OCI-LY7 (cell line): ENCODE measurements around the gene ART1. TPM values are rescaled to one million over a fixed set of nuclear protein-coding genes. Genes with fewer than 3 reads are reported as not detected.

Experiments used
- BruUV-seq: library from RNA; stranded (reverse); fragments of 400-500 nt; replicated peaks from 2 replicates; lab custom pipeline; 2021; lab: Mats Ljungman, UMichigan
- CTCF ChIA-PET: fragments of 300-600 bp; sonication (Branson Sonifier 250); formaldehyde crosslinking; loops from one replicate; lab custom pipeline; 2022; ENCODE audit warnings: antibody characterized with exemption; ENCODE audit not compliant: unreplicated experiment; lab: Charles Lee
- POLR2A ChIA-PET: fragments of 300-600 bp; sonication (Branson Sonifier 250); formaldehyde crosslinking; loops from one replicate; lab custom pipeline; 2022; ENCODE audit warnings: antibody characterized with exemption; lab: Charles Lee
- DNase-seq: peaks from one replicate; pipeline ENCODE4 v3.0.0-alpha.2; 2015; ENCODE audit warnings: low spot score
- H2AFZ ChIP-seq: fragments of 200-600 bp; sonication (generic), shearing (Covaris generic); 2 replicates; pipeline ENCODE4 v1.6.1; 2014; ENCODE audit warnings: mild to moderate bottlenecking, antibody characterized with exemption, low read length, moderate library complexity
- H3K27ac ChIP-seq: fragments of 200-600 bp; sonication (generic); 2 replicates; pipeline ENCODE4 v1.5.1; 2014; ENCODE audit warnings: mixed run types, low read depth, mild to moderate bottlenecking, moderate library complexity, low read length, inconsistent platforms; ENCODE audit not compliant: poor library complexity, severe bottlenecking
- H3K36me3 ChIP-seq: fragments of 200-600 bp; sonication (generic); 2 replicates; pipeline ENCODE4 v1.6.1; 2014; ENCODE audit warnings: mild to moderate bottlenecking, antibody characterized with exemption, low read length, moderate library complexity, mixed read lengths; ENCODE audit not compliant: insufficient read depth
- H3K4me1 ChIP-seq: fragments of 200-600 bp; sonication (generic); 2 replicates; pipeline ENCODE4 v1.5.1; 2014; ENCODE audit warnings: mild to moderate bottlenecking, low read length; ENCODE audit not compliant: insufficient read depth, poor library complexity, severe bottlenecking
- H3K4me2 ChIP-seq: fragments of 200-600 bp; sonication (generic); 2 replicates; pipeline ENCODE4 v1.6.1; 2014; ENCODE audit warnings: mild to moderate bottlenecking, low read length
- H3K4me3 ChIP-seq: fragments of 200-600 bp; sonication (generic); 2 replicates; pipeline ENCODE4 v1.5.1; 2014; ENCODE audit warnings: mild to moderate bottlenecking, low read depth, low read length; ENCODE audit not compliant: poor library complexity, severe bottlenecking
- H3K79me2 ChIP-seq: fragments of 200-600 bp; sonication (generic); 2 replicates; pipeline ENCODE4 v1.6.1; 2016; ENCODE audit warnings: low read depth, mild to moderate bottlenecking, low read length, moderate library complexity, mixed read lengths; ENCODE audit not compliant: insufficient read depth
- H3K9me2 ChIP-seq: fragments of 200-600 bp; sonication (generic); 2 replicates; pipeline ENCODE4 v1.6.1; 2016; ENCODE audit warnings: mild to moderate bottlenecking, low read length, mixed read lengths; ENCODE audit not compliant: insufficient read depth
- H3K9me3 ChIP-seq: fragments of 200-600 bp; sonication (generic); 2 replicates; pipeline ENCODE4 v1.6.1; 2014; ENCODE audit warnings: mild to moderate bottlenecking, mixed run types, low read length, mixed read lengths
- H4K20me1 ChIP-seq: fragments of 200-600 bp; sonication (generic); 2 replicates; pipeline ENCODE4 v1.6.1; 2014; ENCODE audit warnings: mild to moderate bottlenecking, antibody characterized with exemption, low read length, moderate library complexity, mixed read lengths; ENCODE audit not compliant: insufficient read depth
- EZH2phosphoT487 ChIP-seq: fragments of 200-600 bp; sonication (generic); IDR thresholded peaks from 2 replicates; pipeline ENCODE4 v1.6.1; 2018; ENCODE audit warnings: low read depth, borderline replicate concordance, mild to moderate bottlenecking, mixed run types, antibody characterized with exemption, low read length, moderate library complexity, mixed read lengths
- intact Hi-C: fragments of 100-400 bp; cut with micrococcal nuclease; formaldehyde crosslinking; loops from one replicate; pipeline ENCODE4 v1.10.0; 2022; ENCODE audit not compliant: unreplicated experiment
- total RNA-seq, 2 experiments: library from RNA; depleted of rRNA in 1 of 2; stranded (reverse); fragments of >200 nt in 1 of 2; shearing (Covaris generic) in 1 of 2; gene quantifications; 2 replicates each; pipeline ENCODE4 v1.2.3, GENCODE V29; 2014 to 2022
- TF ChIP-seq, protein P1 (sequence below): fragments of 200-600 bp; sonication (generic); conservative IDR thresholded peaks from 2 replicates; pipeline ENCODE4 v1.5.1; 2014; ENCODE audit warnings: mild to moderate bottlenecking, antibody characterized with exemption, low read length, moderate library complexity, mixed read lengths

ART1 gene
- total RNA-seq, 2 experiments from 2014 or later = not detected

- no peaks in the 10 kb centered on the region for H3K4me1 ChIP-seq
These were observed 14.9 kb downstream of the ART1 start for GRCh38 chr11:3659595-3660515.

GRCh38 chr11:3660960-3661359 is 16.0 kb downstream of the ART1 start:
- no peak overlapping the region for H2AFZ ChIP-seq
- no TSS peak for BruUV-seq
- no peak overlapping the region for H3K4me3 ChIP-seq
- H3K4me2 ChIP-seq = no peak overlapping the region
- no peaks in the 10 kb centered on the region for H4K20me1 ChIP-seq
- no peaks in the 10 kb centered on the region for H3K9me3 ChIP-seq
- H3K9me2 ChIP-seq = no peaks in the 10 kb centered on the region
- H3K79me2 ChIP-seq = no peaks in the 10 kb centered on the region
- TF ChIP-seq, protein P1, sequence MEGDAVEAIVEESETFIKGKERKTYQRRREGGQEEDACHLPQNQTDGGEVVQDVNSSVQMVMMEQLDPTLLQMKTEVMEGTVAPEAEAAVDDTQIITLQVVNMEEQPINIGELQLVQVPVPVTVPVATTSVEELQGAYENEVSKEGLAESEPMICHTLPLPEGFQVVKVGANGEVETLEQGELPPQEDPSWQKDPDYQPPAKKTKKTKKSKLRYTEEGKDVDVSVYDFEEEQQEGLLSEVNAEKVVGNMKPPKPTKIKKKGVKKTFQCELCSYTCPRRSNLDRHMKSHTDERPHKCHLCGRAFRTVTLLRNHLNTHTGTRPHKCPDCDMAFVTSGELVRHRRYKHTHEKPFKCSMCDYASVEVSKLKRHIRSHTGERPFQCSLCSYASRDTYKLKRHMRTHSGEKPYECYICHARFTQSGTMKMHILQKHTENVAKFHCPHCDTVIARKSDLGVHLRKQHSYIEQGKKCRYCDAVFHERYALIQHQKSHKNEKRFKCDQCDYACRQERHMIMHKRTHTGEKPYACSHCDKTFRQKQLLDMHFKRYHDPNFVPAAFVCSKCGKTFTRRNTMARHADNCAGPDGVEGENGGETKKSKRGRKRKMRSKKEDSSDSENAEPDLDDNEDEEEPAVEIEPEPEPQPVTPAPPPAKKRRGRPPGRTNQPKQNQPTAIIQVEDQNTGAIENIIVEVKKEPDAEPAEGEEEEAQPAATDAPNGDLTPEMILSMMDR = no peak
- no peak for TF ChIP-seq EZH2phosphoT487
- no peaks in the 10 kb centered on the region for H3K4me1 ChIP-seq
- H3K36me3 ChIP-seq = peaks cover 7% of the 10 kb centered on the region; the same call in 1 of the 2 replicates
- H3K27ac ChIP-seq = no peak overlapping the region
- CTCF ChIA-PET = no interaction called here
- POLR2A ChIA-PET = no interaction called here
- intact Hi-C loops = no loop called here
- DNase-seq = no peak

More at GRCh38 chr11:3659595-3660515, 14.9 kb downstream of the ART1 start:
- intact Hi-C loops = no loop called here
- Histone ChIP-seq H3K4me2 (no peak overlapping the region), H2AFZ (no peak overlapping the region), H3K9me2 (no peaks in the 10 kb centered on the region), H3K27ac (no peak overlapping the region), H3K79me2 (no peaks in the 10 kb centered on the region), H3K36me3 (0 out of 2 replicates have a peak, but pooled peaks cover 3% of the 10 kb centered on the region), H3K4me3 (no peak overlapping the region), H3K9me3 (no peaks in the 10 kb centered on the region), H4K20me1 (no peaks in the 10 kb centered on the region)
- BruUV-seq = no TSS peak
- CTCF ChIA-PET = no interaction called here
- no peak for DNase-seq
- TF ChIP-seq, protein P1 = no peak
- no peak for TF ChIP-seq EZH2phosphoT487
- POLR2A ChIA-PET = no interaction called here

DNA sequence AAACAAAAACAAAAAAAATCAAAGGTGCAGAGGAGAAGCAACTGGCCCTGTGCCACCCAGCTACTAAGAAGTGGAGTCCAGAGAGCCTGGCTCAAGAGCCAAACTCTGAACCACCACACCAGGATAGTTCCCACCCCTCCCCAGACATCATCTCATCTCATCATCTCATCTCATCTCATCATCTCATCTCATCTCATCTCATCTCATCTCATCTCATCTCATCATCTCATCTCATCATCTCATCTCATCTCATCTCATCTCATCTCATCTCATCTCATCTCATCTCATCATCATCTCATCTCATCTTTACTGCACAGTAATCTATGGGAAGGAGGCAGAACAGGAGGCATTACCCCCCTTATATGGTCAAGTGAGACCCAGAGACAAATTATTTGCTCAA is 17.9 kb downstream of the ART1 start:
- no peak overlapping the region for H3K4me2 ChIP-seq
- no peaks in the 10 kb centered on the region for H3K4me1 ChIP-seq
- DNase-seq = no peak
- no peaks in the 10 kb centered on the region for H3K79me2 ChIP-seq
- no peak overlapping the region for H3K4me3 ChIP-seq
- ChIA-PET POLR2A (no interaction called here), CTCF (no interaction called here)
- no peaks in the 10 kb centered on the region for H3K9me3 ChIP-seq
- no peaks in the 10 kb centered on the region for H3K9me2 ChIP-seq
- TF ChIP-seq, protein P1 = no peak
- no peak for TF ChIP-seq EZH2phosphoT487
- H3K36me3 ChIP-seq = peaks cover 16% of the 10 kb centered on the region; the same call in 1 of the 2 replicates
- H4K20me1 ChIP-seq = no peaks in the 10 kb centered on the region
- intact Hi-C loops = no loop called here
- BruUV-seq = no TSS peak
- no peak overlapping the region for H2AFZ ChIP-seq
- H3K27ac ChIP-seq = no peak overlapping the region
